K562 (cell line): Measurements from ENCODE around the gene RPS19BP1. TPM values are rescaled to one million over a fixed set of nuclear protein-coding genes. Genes with fewer than 3 reads are reported as not detected.
A peak's percentile ranks its signal among the peaks of the same experiment; 100 is the strongest.

Experiments used
- ATF3 ChIP-seq, 2 experiments: fragments of 450-650 bp in 1 of 2; sonication (generic) in 1 of 2; formaldehyde crosslinking in 1 of 2; IDR thresholded peaks in 1 of 2; conservative IDR thresholded peaks in 1 of 2; 2 replicates each; pipeline versions ENCODE4 v1.6.1 to v1.8.1; 2016 to 2023; ENCODE audit warnings: mild to moderate bottlenecking in 2 of 2, moderate library complexity in 2 of 2, inconsistent platforms in 1 of 2, missing genetic modification reagents in 1 of 2
- CBFA2T2 ChIP-seq: fragments of 450-650 bp; conservative IDR thresholded peaks from 2 replicates; pipeline ENCODE4 v1.6.1; 2017; ENCODE audit warnings: mild to moderate bottlenecking
- DNMT1 ChIP-seq: fragments of 450-650 bp; IDR thresholded peaks from 2 replicates; pipeline ENCODE4 v1.6.1; 2016; ENCODE audit warnings: antibody characterized with exemption, mild to moderate bottlenecking
- DPF2 ChIP-seq: fragments of 450-650 bp; IDR thresholded peaks from 2 replicates; pipeline ENCODE4 v1.6.1; 2016
- FOSL1 ChIP-seq: fragments of 200-800 bp; sonication (Bioruptor generic); conservative IDR thresholded peaks from 2 replicates; pipeline ENCODE4 v1.6.1; 2016; ENCODE audit warnings: missing genetic modification characterization, missing compliant biosample characterization
- GTF2A2 ChIP-seq: IDR thresholded peaks from 2 replicates; pipeline ENCODE4 v1.6.1; 2016; ENCODE audit warnings: mild to moderate bottlenecking, missing genetic modification characterization, missing compliant biosample characterization
- JUN ChIP-seq, 2 experiments: sonication (generic) in 1 of 2; formaldehyde crosslinking in 1 of 2; IDR thresholded peaks; 2 replicates each; pipeline versions ENCODE4 v1.6.1 to v1.8.0; 2012 to 2022; ENCODE audit warnings: borderline replicate concordance in 2 of 2, mild to moderate bottlenecking in 2 of 2, improper control_type of control experiment in 1 of 2, low read depth in 1 of 2, low read length in 1 of 2, missing genetic modification reagents in 1 of 2
- JUND ChIP-seq, 2 experiments: IDR thresholded peaks; 2 replicates in 1 of 2; 3 replicates in 1 of 2; pipeline ENCODE4 v1.6.1; 2011; ENCODE audit warnings: borderline replicate concordance in 2 of 2, low read depth in 2 of 2, low read length in 2 of 2, improper control_type of control experiment in 1 of 2, missing biosample characterization in 1 of 2, missing genetic modification characterization in 1 of 2, missing genetic modification reagents in 1 of 2
- KLF6 ChIP-seq: fragments of 250-450 bp; sonication (Bioruptor Pico); IDR thresholded peaks from 2 replicates; pipeline ENCODE4 v1.4.0; 2020; ENCODE audit warnings: mild to moderate bottlenecking, moderate library complexity, borderline replicate concordance
- MAFF ChIP-seq: IDR thresholded peaks from 2 replicates; pipeline ENCODE4 v1.6.1; 2012; ENCODE audit warnings: low read length, improper control_type of control experiment
- MAFG ChIP-seq: fragments of 450-650 bp; conservative IDR thresholded peaks from 2 replicates; pipeline ENCODE4 v1.6.1; 2016; ENCODE audit warnings: missing genetic modification characterization, missing compliant biosample characterization
- MAFK ChIP-seq: IDR thresholded peaks from 2 replicates; pipeline ENCODE4 v1.6.1; 2011; ENCODE audit warnings: low read length, improper control_type of control experiment
- MYNN ChIP-seq, 2 experiments: sonication (generic); formaldehyde crosslinking in 1 of 2; IDR thresholded peaks; 2 replicates each; pipeline versions ENCODE4 v1.5.0 to v1.6.1; 2016 to 2020; ENCODE audit warnings: antibody characterized with exemption in 1 of 2, missing genetic modification reagents in 1 of 2
- NFE2 ChIP-seq: IDR thresholded peaks from 2 replicates; pipeline ENCODE4 v1.6.1; 2014; ENCODE audit warnings: antibody characterized with exemption, low read depth
- PTTG1 ChIP-seq: fragments of 450-650 bp; IDR thresholded peaks from 2 replicates; pipeline ENCODE4 v1.6.1; 2016; ENCODE audit warnings: low read depth, mild to moderate bottlenecking, missing genetic modification characterization, missing compliant biosample characterization
- SMAD1 ChIP-seq: fragments of 150-350 bp; IDR thresholded peaks from 2 replicates; pipeline ENCODE4 v1.6.1; 2014; ENCODE audit warnings: low read length, low read depth; ENCODE audit not compliant: partially characterized antibody
- SMARCA4 ChIP-seq: fragments of 450-650 bp; IDR thresholded peaks from 2 replicates; pipeline ENCODE4 v1.6.1; 2016
- SMARCE1 ChIP-seq: fragments of 450-650 bp; IDR thresholded peaks from 2 replicates; pipeline ENCODE4 v1.7.1; 2016; ENCODE audit warnings: mild to moderate bottlenecking
- SRSF1 ChIP-seq: fragments of 200-400 bp; formaldehyde crosslinking; IDR thresholded peaks from 2 replicates; pipeline ENCODE4 v1.6.1; 2017; ENCODE audit warnings: mild to moderate bottlenecking, low read depth, low read length, moderate library complexity
- TBP ChIP-seq: optimal IDR thresholded peaks from 2 replicates; pipeline ENCODE3; 2011; ENCODE audit warnings: low read depth, low read length, improper control_type of control experiment
- ZC3H8 ChIP-seq: fragments of 450-650 bp; IDR thresholded peaks from 2 replicates; pipeline ENCODE4 v1.6.1; 2017
- ZNF121 ChIP-seq: sonication (generic); formaldehyde crosslinking; conservative IDR thresholded peaks from 2 replicates; pipeline ENCODE4 v1.8.0; 2022; ENCODE audit warnings: missing genetic modification reagents
- ZNF140 ChIP-seq: fragments of 250-450 bp; sonication (Bioruptor Pico); IDR thresholded peaks from 2 replicates; pipeline ENCODE4 v1.8.0; 2021; ENCODE audit warnings: moderate library complexity, mild to moderate bottlenecking, inconsistent platforms
- ZNF239 ChIP-seq: fragments of 250-450 bp; sonication (Bioruptor Pico); IDR thresholded peaks from 2 replicates; pipeline ENCODE4 v1.4.0; 2020; ENCODE audit warnings: mild to moderate bottlenecking
- ZNF311 ChIP-seq: fragments of 250-450 bp; sonication (Bioruptor Pico); IDR thresholded peaks from 2 replicates; pipeline ENCODE4 v1.4.0; 2020; ENCODE audit warnings: mild to moderate bottlenecking, moderate library complexity
- ZNF316 ChIP-seq: fragments of 450-650 bp; IDR thresholded peaks from 2 replicates; pipeline ENCODE4 v1.6.1; 2016
- polyA plus RNA-seq, 8 experiments: library from polyadenylated mRNA; depleted of rRNA in 4 of 8; stranded (reverse) in 5 of 8; unstranded in 3 of 8; fragments of >200 nt; fragmentation: Nextera tagmentation in 2 of 8; fragmentation: Illumina TruSeq in 1 of 8; extraction: Ambion mirVana in 2 of 8; extraction: Trizol in 1 of 8; gene quantifications; 2 replicates each; pipeline versions ENCODE4 v1.2.1 to v1.2.3, GENCODE V29; 2011 to 2014; ENCODE audit warnings: inconsistent platforms in 1 of 8, missing spikeins in 1 of 8
- total RNA-seq, 7 experiments: library from RNA; depleted of rRNA in 6 of 7; stranded (reverse); fragments of >200 nt in 6 of 7; fragmentation: Illumina TruSeq in 2 of 7; extraction: Trizol in 2 of 7; gene quantifications; 2 replicates each; pipeline versions ENCODE4 v1.2.1 to v1.2.3, GENCODE V29; 2011 to 2021; ENCODE audit warnings: low replicate concordance in 1 of 7

RPS19BP1 gene
- total and polyA plus RNA-seq, 9 of the 15 experiments (the other 6 are each of a cell fraction or from before 2014, with no cell fraction given): 3.0 to 223 (median 84.3) TPM

DNA sequence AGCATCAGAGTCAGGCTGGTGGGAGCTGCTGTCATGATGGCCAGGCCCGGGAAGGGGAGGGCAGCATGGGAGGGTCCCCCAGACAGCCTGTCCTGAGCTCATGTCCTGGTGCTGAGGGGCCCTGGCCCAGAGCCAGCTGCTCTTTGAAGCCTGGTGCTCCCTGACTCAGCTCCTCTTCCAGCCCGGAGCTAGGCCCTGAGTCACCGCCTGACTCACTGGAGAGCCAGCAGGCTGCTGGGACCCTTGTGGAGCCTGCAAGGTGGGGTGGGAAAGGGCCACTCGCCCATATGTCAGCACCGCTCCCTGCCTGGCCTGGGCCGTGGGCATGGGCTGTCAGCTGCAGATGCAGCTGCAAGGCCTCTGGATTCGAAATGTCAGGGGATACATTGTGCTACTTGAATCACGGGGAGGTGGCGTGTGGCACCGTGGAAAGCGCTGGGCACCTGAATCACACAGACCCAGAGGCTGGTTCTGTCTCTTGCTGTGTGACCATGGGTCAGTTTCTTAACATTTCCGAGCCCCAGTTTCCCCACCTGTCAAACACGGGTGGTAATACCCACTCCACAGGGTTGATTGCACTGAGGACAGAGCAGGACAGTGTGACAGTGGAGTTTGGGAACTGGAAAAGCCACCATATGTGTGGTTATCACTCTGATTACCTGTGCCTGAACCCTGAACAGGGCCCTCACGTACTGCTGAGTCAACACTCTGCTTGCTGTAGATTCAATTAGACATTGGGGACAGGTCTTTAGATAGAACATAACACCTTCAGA is 42.4 kb upstream of the RPS19BP1 start (continued):
- TF ChIP-seq GTF2A2: no peak
- TF ChIP-seq ZNF140 (CRISPR knock-in tag): no peak
- TF ChIP-seq SMAD1: no peak
- TF ChIP-seq JUND (IDR thresholded peaks at IDR 0.05; ENCODE audit: borderline replicate concordance, low read depth, low read length): peak; percentile 85
- peak; percentile 67; the same call in 1 of the 3 replicates for TF ChIP-seq JUND (tag; IDR thresholded peaks at IDR 0.05; ENCODE audit: borderline replicate concordance, low read depth, low read length)
- TF ChIP-seq DPF2: peak; percentile 77
- no peak for TF ChIP-seq ZNF311 (CRISPR knock-in tag)
- TF ChIP-seq MAFK: peak; percentile 59
- TF ChIP-seq NFE2: peak; percentile 68
- no peak for TF ChIP-seq DNMT1
- peak; percentile 88 for TF ChIP-seq ZNF316
- TF ChIP-seq ZNF121 (CRISPR knock-in tag): no peak
- peak; percentile 75 for TF ChIP-seq SMARCA4
- no peak for TF ChIP-seq ZNF239 (CRISPR knock-in tag)
- no peak; the same call in 1 of the 2 replicates for TF ChIP-seq CBFA2T2
- TF ChIP-seq JUN (IDR thresholded peaks at IDR 0.05; ENCODE audit: borderline replicate concordance, low read depth, low read length): peak; percentile 79; the same call in 1 of the 2 replicates
- no peak for TF ChIP-seq JUN (CRISPR knock-in tag; IDR thresholded peaks at IDR 0.05; ENCODE audit: borderline replicate concordance)
- TF ChIP-seq SMARCE1: peak; percentile 83
- peak; percentile 45 for TF ChIP-seq MAFG (tag)
- peak; percentile 55 for TF ChIP-seq MAFF
- TF ChIP-seq PTTG1 (tag): no peak
- TF ChIP-seq ATF3 (IDR thresholded peaks at IDR 0.05): peak; percentile 87
- TF ChIP-seq ATF3 (CRISPR knock-in tag; conservative IDR thresholded peaks at IDR 0.05): no peak
- no peak for TF ChIP-seq ZC3H8
- peak; percentile 93 for TF ChIP-seq FOSL1 (tag)
- TF ChIP-seq KLF6 (CRISPR knock-in tag): no peak
- no peak for TF ChIP-seq SRSF1
- no peak for TF ChIP-seq TBP
- 0 out of 2 replicates have a peak, but pooled peaks have one; percentile 22 for TF ChIP-seq MYNN (IDR thresholded peaks at IDR 0.05)
- TF ChIP-seq MYNN (CRISPR knock-in tag; IDR thresholded peaks at IDR 0.05): no peak
